B cell (primary cell): ENCODE results near the gene SAMD9. TPM values are rescaled to one million over a fixed set of nuclear protein-coding genes. Genes with fewer than 3 reads are reported as not detected.
A peak's percentile ranks its signal among the peaks of the same experiment; 100 is the strongest.

Source experiments
- ATAC-seq: fragments of 200-7000 bp; cut with Tn5 transposase; one replicate; pipeline ENCODE4 v1.10.0; 2021; ENCODE audit warnings: low read depth, mild to moderate bottlenecking, moderate number of reproducible peaks, moderate library complexity
- CTCF ChIA-PET: fragments of 350-600 bp; sonication (Branson Sonifier 250); formaldehyde crosslinking; loops from one replicate; lab custom pipeline; 2021; ENCODE audit warnings: antibody characterized with exemption, inconsistent platforms; lab: Charles Lee
- POLR2A ChIA-PET: fragments of 350-600 bp; sonication (Branson Sonifier 250); formaldehyde crosslinking; loops from one replicate; lab custom pipeline; 2021; ENCODE audit warnings: antibody characterized with exemption; lab: Charles Lee
- DNase-seq: peaks from one replicate; pipeline ENCODE4 v3.0.0; 2013
- H2AFZ ChIP-seq: 2 replicates; pipeline ENCODE4 v1.6.1; 2012; ENCODE audit warnings: mild to moderate bottlenecking, low read depth, low read length; ENCODE audit not compliant: insufficient read depth, poor library complexity, severe bottlenecking
- H3K27ac ChIP-seq, 2 donors: 1 replicate in 1 of 2; 2 replicates in 1 of 2; pipeline ENCODE4 v1.5.1; 2012 to 2013; ENCODE audit warnings: low read length in 2 of 2, mild to moderate bottlenecking in 2 of 2, moderate library complexity in 1 of 2
- H3K27me3 ChIP-seq, 4 experiments: fragments of 200-600 bp in 1 of 4; sonication (generic) in 1 of 4; replicated peaks in 1 of 4; 1 replicate in 2 of 4; 2 replicates in 2 of 4; pipeline versions ENCODE4 v1.6.1 to v1.7.0; 2013 to 2016; ENCODE audit warnings: low read length in 3 of 4, mild to moderate bottlenecking in 2 of 4, mixed read lengths in 1 of 4, moderate library complexity in 1 of 4; ENCODE audit not compliant: insufficient read depth in 4 of 4, control insufficient read depth in 3 of 4; ENCODE audit errors: control extremely low read depth in 1 of 4
- H3K36me3 ChIP-seq, 2 experiments: replicated peaks in 1 of 2; 1 replicate in 1 of 2; 2 replicates in 1 of 2; pipeline versions ENCODE4 v1.6.1 to v1.7.1; 2013; ENCODE audit warnings: low read length in 1 of 2; ENCODE audit not compliant: insufficient read depth in 2 of 2, control insufficient read depth in 1 of 2; ENCODE audit errors: control extremely low read depth in 1 of 2, extremely low read depth in 1 of 2
- H3K4me1 ChIP-seq, 2 donors: fragments of 200-600 bp in 1 of 2; sonication (generic) in 1 of 2; 1 replicate in 1 of 2; 2 replicates in 1 of 2; pipeline versions ENCODE4 v1.5.1 to v1.6.1; 2013 to 2017; ENCODE audit warnings: low read length in 2 of 2; ENCODE audit not compliant: control insufficient read depth in 2 of 2, insufficient read depth in 2 of 2
- H3K4me2 ChIP-seq: replicated peaks from 2 replicates; pipeline ENCODE3; 2012; ENCODE audit warnings: mild to moderate bottlenecking, low read depth, low read length; ENCODE audit not compliant: poor library complexity, severe bottlenecking
- H3K4me3 ChIP-seq, 5 experiments: fragments of 200-600 bp in 1 of 5; sonication (generic) in 1 of 5; 1 replicate in 3 of 5; 2 replicates in 2 of 5; pipeline versions ENCODE4 v1.5.1 to v1.7.0; 2011 to 2016; ENCODE audit warnings: low read length in 4 of 5, mild to moderate bottlenecking in 4 of 5, low read depth in 2 of 5, control low read depth in 1 of 5, moderate library complexity in 1 of 5; ENCODE audit not compliant: insufficient read depth in 1 of 5; ENCODE audit errors: control extremely low read depth in 1 of 5, extremely low read depth in 1 of 5
- H3K79me2 ChIP-seq: fragments of 200-600 bp; sonication (generic); one replicate; pipeline ENCODE4 v1.6.0; 2016; ENCODE audit warnings: low read length; ENCODE audit not compliant: control insufficient read depth, insufficient read depth
- H3K9ac ChIP-seq: fragments of 200-600 bp; sonication (generic); 2 replicates; pipeline ENCODE4 v1.6.1; 2017; ENCODE audit warnings: mild to moderate bottlenecking, low read length, moderate library complexity
- H3K9me3 ChIP-seq, 3 donors: one replicate each; pipeline versions ENCODE4 v1.6.1 to v1.7.1; 2013; ENCODE audit warnings: low read length in 2 of 3; ENCODE audit not compliant: control insufficient read depth in 2 of 3, insufficient read depth in 1 of 3; ENCODE audit errors: control extremely low read depth in 1 of 3
- H4K20me1 ChIP-seq: 2 replicates; pipeline ENCODE4 v1.6.0; 2012; ENCODE audit warnings: mild to moderate bottlenecking, low read length; ENCODE audit not compliant: insufficient read depth, control insufficient read depth, poor library complexity, severe bottlenecking
- H3K27ac Mint-ChIP-seq: one replicate; pipeline ENCODE4 v1.8.0; 2021; ENCODE audit warnings: mixed read lengths
- H3K27me3 Mint-ChIP-seq: one replicate; pipeline ENCODE4 v1.8.0; 2021; ENCODE audit warnings: mixed read lengths
- H3K4me1 Mint-ChIP-seq: one replicate; pipeline ENCODE4 v1.8.0; 2021; ENCODE audit warnings: mixed read lengths
- H3K4me3 Mint-ChIP-seq: one replicate; pipeline ENCODE4 v1.8.0; 2021; ENCODE audit warnings: mixed read lengths
- H3K9me3 Mint-ChIP-seq: one replicate; pipeline ENCODE4 v1.8.0; 2022; ENCODE audit warnings: mixed read lengths; ENCODE audit not compliant: insufficient read depth
- CTCF ChIP-seq: fragments of 200-600 bp; IDR thresholded peaks from one replicate; pipeline ENCODE4 v1.8.0; 2022; ENCODE audit warnings: antibody characterized with exemption, mild to moderate bottlenecking
- EZH2 ChIP-seq: IDR thresholded peaks from 2 replicates; pipeline ENCODE4 v1.6.1; 2012; ENCODE audit warnings: borderline replicate concordance, low read depth, mild to moderate bottlenecking, moderate library complexity, low read length; ENCODE audit not compliant: insufficient read depth, poor library complexity, severe bottlenecking
- WGBS: methylation state at CpG from one replicate; pipeline ENCODE4 v1.1.5; 2013; ENCODE audit warnings: missing lambda C conversion rate; ENCODE audit not compliant: insufficient coverage; 5-methylcytosine and 5-hydroxymethylcytosine counted together
- intact Hi-C: fragments of 100-400 bp; cut with micrococcal nuclease; formaldehyde crosslinking; loops from one replicate; pipeline ENCODE4 v1.10.0; 2022
- polyA plus RNA-seq: library from polyadenylated mRNA; depleted of rRNA; stranded (reverse); fragments of >200 nt; gene quantifications from 2 replicates; pipeline ENCODE4 v1.2.3, GENCODE V29; 2012
- total RNA-seq, 2 donors: library from RNA; stranded (reverse); fragments of 120-200 nt in 1 of 2; gene quantifications; 1 replicate in 1 of 2; 2 replicates in 1 of 2; pipeline versions ENCODE4 v1.2.3 to v1.2.4, GENCODE V29; 2013 to 2022

The SAMD9 gene
- total and polyA plus RNA-seq, 2 donors (not counting 1 experiment from before 2014, with no cell fraction given), result 6.2 to 42.1 TPM

- no CpG with 5 or more reads among the region's 8 CpGs for WGBS
- no peak overlapping the region for H3K4me3 Mint-ChIP-seq
- H3K27me3 Mint-ChIP-seq, result no peaks in the 10 kb centered on the region
- Histone ChIP-seq H2AFZ (peak overlapping the region; percentile 36), H3K36me3 (no peaks in the 10 kb centered on the region), H3K4me3 (no peak overlapping the region), H3K4me2 (no peak overlapping the region), H4K20me1 (no peaks in the 10 kb centered on the region), H3K79me2 (no peaks in the 10 kb centered on the region), H3K27ac (no peak overlapping the region), H3K4me1 (no peaks in the 10 kb centered on the region), H3K9ac (no peak overlapping the region), H3K9me3 (no peaks in the 10 kb centered on the region), H3K27me3 (no peaks in the 10 kb centered on the region)
- ChIA-PET POLR2A (no interaction called here), CTCF (interaction anchor here (1.0 to 1.8 kb wide), 2 partner anchors 433 to 630 kb away, joined by 5 to 18 read pairs; no protein-coding TSS in a partner anchor)
- DNase-seq, result no peak
- no peak for TF ChIP-seq CTCF
- no peak for TF ChIP-seq EZH2
- H3K9me3 Mint-ChIP-seq, result no peaks in the 10 kb centered on the region
- H3K27ac Mint-ChIP-seq, result no peak overlapping the region
- intact Hi-C loops, result loop anchor here (2.0 kb wide), 1 partner anchor 363 kb away; no protein-coding TSS in a partner anchor
- H3K4me1 Mint-ChIP-seq, result peaks cover 5% of the 10 kb centered on the region
- ATAC-seq, result no peak
Measured at GRCh38 chr7:93053949-93054943, 63.5 kb downstream of the SAMD9 start.
